Midbrain (tissue), 1 donor: ENCODE measurements around the gene LRP6.
"Not testable (repeated sequence)": the region's sequence is repeated elsewhere in the genome, so short reads cannot be mapped to it uniquely, and the experiment has no call there.

Experiments used
- DNase-seq: peaks from one replicate; lab custom pipeline; 2025; lab: John Stamatoyannopoulos, UW

Gene LRP6

GRCh38 chr12:12180575-12180974 lies 86.3 kb downstream of the LRP6 start:
- no peak for DNase-seq

DNA sequence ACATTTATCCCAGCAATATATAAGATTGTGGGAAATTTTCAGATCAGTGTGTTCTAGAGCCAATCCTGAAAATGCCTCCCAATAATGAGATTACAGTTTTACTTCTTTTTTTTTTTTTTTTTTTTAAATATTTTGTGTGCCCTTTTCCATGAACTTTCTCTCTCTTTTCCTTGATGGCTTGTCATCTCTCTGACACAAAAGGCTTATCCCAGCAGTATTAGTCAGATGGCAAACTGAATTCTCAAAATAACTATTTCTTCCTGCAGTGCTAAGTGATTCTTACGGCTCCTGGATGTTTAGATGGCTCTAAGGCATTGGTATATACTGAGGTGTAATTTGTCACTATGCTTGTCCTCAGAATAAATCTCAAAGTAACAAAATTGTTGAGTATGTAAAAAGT lies 86.7 kb downstream of the LRP6 start:
- no peak for DNase-seq

DNA sequence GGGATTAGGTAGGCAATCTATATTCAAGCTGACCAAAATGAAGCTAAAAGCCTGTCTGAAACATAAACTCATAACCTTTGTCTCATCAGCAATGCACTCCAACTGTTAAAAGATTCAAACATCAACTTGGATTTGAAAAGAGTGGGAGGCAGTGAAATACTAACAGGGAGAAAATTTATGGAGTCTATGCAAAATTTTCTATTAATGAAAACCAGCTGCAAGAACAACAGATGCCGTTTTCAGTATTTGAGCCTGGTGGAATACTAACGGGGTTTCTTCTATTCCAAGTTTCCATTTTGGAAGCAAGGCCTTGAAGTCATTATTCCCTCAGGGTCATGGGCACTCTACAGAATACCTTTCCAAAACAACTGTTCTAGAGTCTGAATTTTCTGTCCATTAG lies 88.3 kb downstream of the LRP6 start:
- no peak for DNase-seq

- DNase-seq: no peak
These were observed 90.4 kb downstream of the LRP6 start for GRCh38 chr12:12176402-12176801.

DNA sequence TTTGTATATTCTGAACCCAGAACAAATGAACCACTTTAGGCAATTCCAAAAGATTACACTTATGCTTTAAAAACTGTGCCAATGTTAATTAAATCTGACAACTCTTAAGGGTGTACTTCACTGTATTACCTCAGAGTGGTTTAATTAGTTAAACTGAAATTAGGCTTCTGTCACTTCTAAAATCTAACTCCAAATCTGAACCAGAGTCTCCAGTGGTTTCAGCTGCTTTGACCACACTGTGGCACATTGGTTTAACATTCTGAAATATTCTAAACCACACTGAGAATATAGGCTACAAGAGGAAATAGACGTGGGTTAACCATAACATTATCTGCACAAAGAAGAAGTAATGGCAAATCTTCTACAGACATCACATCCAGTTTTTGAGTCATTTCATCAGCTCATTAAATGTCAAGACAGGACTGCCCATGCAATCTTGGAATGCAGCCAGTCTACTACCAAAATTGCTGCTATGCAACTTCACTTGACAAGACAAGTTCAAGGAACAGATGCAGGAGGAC lies 94.8 kb downstream of the LRP6 start:
- no peak for DNase-seq

- no peak for DNase-seq
These were observed 99.0 kb downstream of the LRP6 start for GRCh38 chr12:12167847-12168246.

DNA sequence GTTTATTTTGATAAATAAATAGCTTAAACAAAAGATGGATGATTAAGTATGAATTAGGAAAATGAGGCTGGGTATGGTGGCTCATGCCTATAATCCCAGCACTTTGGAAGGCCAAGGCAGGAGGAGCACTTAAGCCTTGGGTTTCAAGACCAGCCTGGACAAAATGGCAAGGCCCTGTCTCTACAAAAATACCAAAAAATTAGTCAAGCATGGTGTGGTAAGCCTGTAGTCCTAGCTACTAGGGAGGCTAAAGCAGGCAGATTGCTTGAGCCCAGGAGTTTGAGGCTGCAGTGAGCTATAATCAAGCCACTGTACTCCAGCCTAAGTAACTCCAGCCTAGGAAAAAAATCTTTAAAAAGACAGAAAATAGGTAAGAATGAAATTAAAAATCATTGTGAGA lies 100.1 kb downstream of the LRP6 start:
- DNase-seq: no peak

GRCh38 chr12:12159988-12160387 lies 106.9 kb downstream of the LRP6 start:
- no peak for DNase-seq

DNA sequence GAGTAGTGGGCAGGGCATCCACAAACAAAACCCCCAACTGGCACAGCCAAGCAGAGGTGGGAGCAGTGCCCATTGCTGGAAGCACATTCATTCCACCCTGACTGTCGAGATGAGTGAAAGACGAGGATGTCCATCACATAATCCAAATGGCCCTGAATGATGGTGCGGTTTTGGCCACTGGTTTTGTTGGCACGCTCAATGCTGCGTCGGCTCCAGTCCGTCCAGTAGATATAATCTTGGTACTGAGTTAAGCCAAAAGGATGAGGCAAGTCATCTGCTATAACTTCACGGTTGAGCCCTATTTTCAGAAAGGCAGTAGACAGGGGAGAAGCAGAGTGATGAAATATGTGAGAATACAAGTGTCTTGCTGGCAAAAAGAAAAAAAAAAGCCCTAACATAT lies 108.0 kb downstream of the LRP6 start:
- DNase-seq: no peak

DNA sequence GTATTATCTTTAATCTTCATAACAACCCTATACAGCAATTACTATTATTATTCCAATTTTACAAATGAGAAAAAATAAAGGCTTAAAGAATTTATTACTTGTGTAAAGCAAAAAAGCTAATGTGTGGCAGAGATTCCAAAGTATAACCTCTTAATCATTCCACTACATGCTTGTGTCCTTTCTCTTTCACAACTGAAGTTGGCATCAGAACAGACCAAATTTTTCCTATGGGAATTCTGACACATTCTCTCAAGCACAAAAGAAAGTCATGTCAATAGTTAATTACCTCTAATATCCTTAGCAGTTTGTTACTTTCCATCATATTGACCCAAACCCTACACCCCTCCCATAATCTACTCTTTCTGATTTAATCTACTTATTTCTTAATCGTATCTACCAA lies 109.4 kb downstream of the LRP6 start:
- no peak for DNase-seq

- no peak for DNase-seq
These were observed 110.0 kb downstream of the LRP6 start for GRCh38 chr12:12156828-12157227.

DNA sequence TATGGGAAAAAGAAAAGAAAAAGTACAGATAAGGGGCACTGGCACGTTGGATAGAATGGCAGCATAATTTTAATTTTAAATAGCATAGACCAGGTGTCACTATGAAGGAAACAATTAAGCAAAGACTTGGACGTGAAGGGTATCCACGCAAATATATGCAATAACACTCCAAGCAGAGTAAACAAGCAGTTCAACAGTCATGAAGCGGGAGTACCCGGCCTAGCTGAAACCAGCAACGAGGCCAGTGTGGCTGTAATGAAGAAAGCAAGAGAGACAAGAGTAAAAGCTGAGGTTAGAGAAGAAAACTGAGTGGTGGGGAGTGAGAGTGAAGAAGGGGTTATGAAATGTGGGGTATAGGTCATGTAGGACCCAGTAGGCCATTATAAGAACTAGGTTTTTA lies 110.7 kb downstream of the LRP6 start:
- DNase-seq: no peak

DNA sequence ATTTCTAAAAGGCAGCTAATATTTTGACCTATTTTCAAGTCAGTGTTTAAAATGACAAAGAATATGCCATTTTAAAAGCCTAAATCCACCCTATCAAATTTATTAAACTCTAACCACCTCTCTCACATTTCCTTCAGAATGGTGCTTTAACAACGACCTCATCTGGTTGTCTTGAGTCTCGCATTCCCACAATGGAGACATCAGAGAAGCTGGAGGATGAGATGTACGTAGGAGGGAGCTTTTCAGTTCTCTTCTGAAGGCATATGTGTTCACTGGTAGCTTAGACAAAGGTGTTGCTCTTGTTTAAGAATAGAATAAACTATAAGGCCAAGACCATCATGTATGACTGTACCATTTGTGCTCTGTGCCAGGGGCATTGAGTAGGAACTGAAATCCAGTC lies 113.2 kb downstream of the LRP6 start:
- no peak for DNase-seq

DNA sequence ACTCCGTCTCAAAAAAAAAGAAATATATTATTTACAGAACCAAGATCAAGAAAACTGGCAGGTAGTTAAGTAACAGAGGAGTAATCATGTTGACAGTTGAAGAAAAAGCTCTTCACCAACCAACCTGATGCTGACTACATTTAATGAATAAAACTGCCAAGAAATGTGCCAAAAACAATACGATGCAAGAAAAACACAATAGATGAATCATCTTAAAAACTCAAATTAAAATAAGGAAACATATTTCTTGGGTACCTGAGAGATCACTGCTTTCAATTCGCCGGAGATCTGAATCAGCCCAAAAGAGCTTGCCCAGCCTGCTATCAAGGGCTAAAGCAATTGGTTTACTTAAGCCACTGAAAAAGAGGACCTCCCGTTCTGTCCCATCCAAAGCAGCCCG lies 119.7 kb downstream of the LRP6 start:
- no peak for DNase-seq

DNA sequence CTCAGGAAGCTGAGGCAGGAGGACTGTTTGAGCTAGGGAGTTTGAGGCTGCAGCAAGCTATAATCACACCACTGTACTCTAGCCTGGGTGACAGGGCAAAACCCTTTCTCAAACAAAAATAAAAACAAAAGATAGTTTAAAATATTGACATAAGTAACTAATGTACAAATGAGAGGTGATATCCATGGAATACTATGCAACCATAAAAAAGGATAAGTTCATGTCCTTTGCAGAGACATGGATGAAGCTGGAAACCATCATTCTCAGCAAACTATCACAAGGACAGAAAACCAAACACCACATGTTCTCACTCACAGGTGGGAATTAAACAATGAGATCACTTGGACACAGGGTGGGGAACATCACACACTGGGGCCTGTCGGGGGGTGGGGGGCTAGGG lies 122.3 kb downstream of the LRP6 start:
- not testable (repeated sequence) for DNase-seq

GRCh38 chr12:12141000-12141399 lies 125.8 kb downstream of the LRP6 start:
- DNase-seq: no peak

DNA sequence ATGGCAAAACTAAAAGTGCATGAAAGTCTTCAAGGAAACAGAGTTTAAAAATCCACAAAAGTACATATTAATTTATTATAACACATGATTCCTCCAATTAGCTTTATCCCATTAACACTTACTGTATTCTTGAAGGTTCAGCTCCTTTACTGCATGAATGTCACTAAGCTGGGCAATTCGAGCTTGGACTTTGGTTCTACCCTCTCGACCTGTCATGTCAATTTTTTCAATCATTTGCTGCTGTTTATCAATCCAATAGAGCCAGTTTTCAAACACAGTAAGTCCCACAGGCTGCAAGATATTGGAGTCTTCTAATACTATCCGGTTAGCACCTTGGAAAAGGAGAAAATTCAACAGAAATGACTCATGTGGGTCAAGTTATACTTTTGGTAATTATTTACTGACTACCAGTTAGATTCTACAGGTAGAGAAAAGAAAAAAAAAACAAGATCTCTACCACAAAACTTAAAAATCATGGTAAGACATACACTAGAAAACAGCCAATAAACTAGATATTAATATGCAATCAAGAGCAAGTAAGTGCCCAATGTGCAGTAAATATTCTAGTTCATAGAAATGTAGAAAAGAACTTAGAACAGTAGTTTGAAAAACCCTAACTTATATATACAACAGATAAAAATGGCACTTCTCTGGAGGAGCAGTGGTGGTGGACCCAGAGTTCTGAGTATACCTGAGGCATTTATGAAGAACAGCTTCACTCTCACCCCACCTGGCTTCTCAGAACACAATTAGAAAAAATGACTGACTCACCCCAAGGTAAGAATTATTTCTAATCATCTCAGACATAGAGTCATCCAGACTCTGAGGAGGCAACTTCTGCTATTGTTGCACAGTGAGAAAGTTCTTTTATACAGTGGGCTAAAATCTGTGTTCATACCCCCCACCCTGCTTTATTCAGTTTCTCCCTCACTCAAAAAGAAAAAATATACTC lies 128.4 kb downstream of the LRP6 start:
- no peak for DNase-seq

DNA sequence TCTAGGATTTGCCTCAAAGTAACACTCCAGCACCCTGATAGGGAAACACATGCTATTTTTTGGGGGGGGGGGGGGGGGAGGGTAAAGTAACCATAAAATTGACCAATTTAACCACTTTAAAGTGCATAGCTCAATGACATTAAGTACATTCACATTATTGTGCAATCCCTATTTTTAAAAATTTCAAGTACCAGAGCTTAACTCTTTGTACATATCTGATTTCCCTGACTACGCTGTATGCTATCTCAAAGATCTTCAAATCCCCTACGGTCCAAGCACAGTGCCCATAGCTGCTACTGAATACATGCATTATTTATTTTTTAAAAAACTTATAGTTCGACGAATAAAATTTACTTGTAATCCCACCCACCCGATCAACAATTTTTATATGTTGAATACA lies 133.1 kb downstream of the LRP6 start:
- DNase-seq: no peak

GRCh38 chr12:12133259-12133658 lies 133.6 kb downstream of the LRP6 start:
- no peak for DNase-seq

GRCh38 chr12:12128670-12129069 lies 138.2 kb downstream of the LRP6 start:
- no peak for DNase-seq

GRCh38 chr12:12127304-12127703 lies 139.5 kb downstream of the LRP6 start:
- no peak for DNase-seq

GRCh38 chr12:12126551-12126950 lies 140.3 kb downstream of the LRP6 start:
- no peak for DNase-seq

GRCh38 chr12:12123036-12123604 lies 143.7 kb downstream of the LRP6 start:
- no peak for DNase-seq
